H9 (cell line): ENCODE data around the gene AFDN. TPM values are rescaled to one million over a fixed set of nuclear protein-coding genes. Genes with fewer than 3 reads are reported as not detected.

Experiments
- DNase-seq: peaks from one replicate; pipeline ENCODE4 v3.0.0-alpha.2; 2017
- H2AFZ ChIP-seq: one replicate; pipeline ENCODE4 v1.6.1; 2013; ENCODE audit warnings: mild to moderate bottlenecking, low read length, control low read depth, moderate library complexity
- H2AK5ac ChIP-seq: 2 replicates; pipeline ENCODE4 v1.6.1; 2013; ENCODE audit warnings: low read length, control low read depth, mixed read lengths; ENCODE audit not compliant: insufficient read length
- H2BK120ac ChIP-seq: one replicate; pipeline ENCODE4 v1.6.1; 2013; ENCODE audit warnings: low read depth, mild to moderate bottlenecking, low read length, control low read depth, inconsistent platforms; ENCODE audit not compliant: poor library complexity, severe bottlenecking
- H2BK12ac ChIP-seq: 2 replicates; pipeline ENCODE4 v1.6.1; 2013; ENCODE audit warnings: low read length, control low read depth, mixed read lengths, low read depth; ENCODE audit not compliant: insufficient read length
- H2BK15ac ChIP-seq: 2 replicates; pipeline ENCODE4 v1.6.1; 2013; ENCODE audit warnings: low read depth, low read length, control low read depth
- H2BK20ac ChIP-seq: one replicate; pipeline ENCODE4 v1.6.1; 2013; ENCODE audit warnings: low read depth, mild to moderate bottlenecking, low read length, control low read depth, inconsistent platforms; ENCODE audit not compliant: poor library complexity, severe bottlenecking
- H2BK5ac ChIP-seq: 2 replicates; pipeline ENCODE4 v1.6.1; 2013; ENCODE audit warnings: low read length, control low read depth, mixed read lengths; ENCODE audit not compliant: insufficient read length
- H3K14ac ChIP-seq: 2 replicates; pipeline ENCODE4 v1.6.1; 2013; ENCODE audit warnings: low read length, control low read depth; ENCODE audit not compliant: insufficient read depth
- H3K18ac ChIP-seq: 2 replicates; pipeline ENCODE4 v1.6.1; 2013; ENCODE audit warnings: low read depth, mild to moderate bottlenecking, mixed read lengths, low read length, control low read depth; ENCODE audit not compliant: insufficient read length
- H3K23ac ChIP-seq: 2 replicates; pipeline ENCODE4 v1.6.1; 2013; ENCODE audit warnings: low read length, control low read depth, mixed read lengths, low read depth; ENCODE audit not compliant: insufficient read length
- H3K23me2 ChIP-seq: 2 replicates; pipeline ENCODE4 v1.6.1; 2013; ENCODE audit warnings: low read depth, mild to moderate bottlenecking, mixed read lengths, low read length, control low read depth; ENCODE audit not compliant: insufficient read length, poor library complexity, severe bottlenecking
- H3K27ac ChIP-seq: 2 replicates; pipeline ENCODE4 v1.5.1; 2013; ENCODE audit warnings: low read length, control low read depth, mixed read lengths, low read depth; ENCODE audit not compliant: insufficient read length
- H3K27me3 ChIP-seq: 2 replicates; pipeline ENCODE4 v1.6.1; 2013; ENCODE audit warnings: low read length, control low read depth, inconsistent platforms; ENCODE audit not compliant: insufficient read depth
- H3K4ac ChIP-seq: 2 replicates; pipeline ENCODE4 v1.6.1; 2013; ENCODE audit warnings: low read depth, mild to moderate bottlenecking, control low read depth, inconsistent platforms, low read length, moderate library complexity
- H3K4me1 ChIP-seq: 2 replicates; pipeline ENCODE4 v1.6.1; 2013; ENCODE audit warnings: low read length, control low read depth, inconsistent platforms; ENCODE audit not compliant: insufficient read depth
- H3K4me2 ChIP-seq: 2 replicates; pipeline ENCODE4 v1.6.1; 2013; ENCODE audit warnings: low read length, control low read depth, mixed read lengths; ENCODE audit not compliant: insufficient read length, insufficient read depth
- H3K56ac ChIP-seq: 2 replicates; pipeline ENCODE4 v1.6.1; 2013; ENCODE audit warnings: low read depth, mild to moderate bottlenecking, mixed read lengths, low read length, control low read depth; ENCODE audit not compliant: insufficient read length
- H3K79me1 ChIP-seq: 2 replicates; pipeline ENCODE4 v1.6.1; 2013; ENCODE audit warnings: low read depth, mild to moderate bottlenecking, moderate library complexity, low read length, control low read depth, inconsistent platforms; ENCODE audit not compliant: insufficient read depth, poor library complexity, severe bottlenecking
- H3K79me2 ChIP-seq: 2 replicates; pipeline ENCODE4 v1.6.1; 2013; ENCODE audit warnings: low read length, control low read depth, inconsistent platforms; ENCODE audit not compliant: insufficient read depth
- H3K9ac ChIP-seq: 2 replicates; pipeline ENCODE4 v1.6.1; 2013; ENCODE audit warnings: low read length, control low read depth, mixed read lengths; ENCODE audit not compliant: insufficient read length; ENCODE audit errors: extremely low read depth
- H3K9me3 ChIP-seq: one replicate; pipeline ENCODE4 v1.6.1; 2013; ENCODE audit warnings: low read depth, low read length, inconsistent platforms; ENCODE audit not compliant: control insufficient read depth
- H3T11ph ChIP-seq: one replicate; pipeline ENCODE4 v1.6.1; 2013; ENCODE audit warnings: mild to moderate bottlenecking, low read length, control low read depth, inconsistent platforms
- H4K20me1 ChIP-seq: one replicate; pipeline ENCODE4 v1.6.1; 2013; ENCODE audit not compliant: control insufficient read depth, insufficient read length, insufficient read depth
- H4K5ac ChIP-seq: 2 replicates; pipeline ENCODE4 v1.6.1; 2013; ENCODE audit warnings: low read depth, mild to moderate bottlenecking, mixed read lengths, low read length, control low read depth; ENCODE audit not compliant: insufficient read length
- H4K8ac ChIP-seq: replicated peaks from 2 replicates; pipeline ENCODE4 v1.6.1; 2013; ENCODE audit warnings: low read length, control low read depth, mixed read lengths, low read depth; ENCODE audit not compliant: insufficient read length
- H4K91ac ChIP-seq: 2 replicates; pipeline ENCODE4 v1.6.1; 2013; ENCODE audit warnings: low read depth, mild to moderate bottlenecking, moderate library complexity, mixed read lengths, low read length, control low read depth; ENCODE audit not compliant: insufficient read length
- H3K27ac Mint-ChIP-seq, 3 experiments: 2 replicates in 2 of 3; 3 replicates in 1 of 3; pipeline ENCODE4 v1.8.0; 2020 to 2021; ENCODE audit warnings: mixed read lengths in 3 of 3, mild to moderate bottlenecking in 1 of 3, moderate library complexity in 1 of 3
- H3K27me3 Mint-ChIP-seq: 2 replicates; pipeline ENCODE4 v1.8.0; 2021; ENCODE audit warnings: low read depth, mild to moderate bottlenecking, moderate library complexity, mixed read lengths
- H3K36me3 Mint-ChIP-seq, 3 experiments: 2 replicates in 2 of 3; 3 replicates in 1 of 3; pipeline ENCODE4 v1.8.0; 2020 to 2021; ENCODE audit warnings: low read depth in 3 of 3, mixed read lengths in 3 of 3; ENCODE audit not compliant: insufficient read depth in 1 of 3
- H3K4me1 Mint-ChIP-seq, 2 experiments: 2 replicates each; pipeline ENCODE4 v1.8.0; 2020; ENCODE audit warnings: mixed read lengths in 2 of 2
- H3K4me3 Mint-ChIP-seq, 2 experiments: 2 replicates in 1 of 2; 3 replicates in 1 of 2; pipeline ENCODE4 v1.8.0; 2020 to 2021; ENCODE audit warnings: mild to moderate bottlenecking in 2 of 2, mixed read lengths in 2 of 2, moderate library complexity in 1 of 2
- H3K9me3 Mint-ChIP-seq, 2 experiments: 2 replicates in 1 of 2; 3 replicates in 1 of 2; pipeline ENCODE4 v1.8.0; 2020; ENCODE audit warnings: mild to moderate bottlenecking in 2 of 2, mixed read lengths in 2 of 2, moderate library complexity in 1 of 2
- CTCF ChIP-seq: fragments of 200-600 bp; sonication (generic); conservative IDR thresholded peaks from 3 replicates; pipeline ENCODE4 v1.8.0; 2021; ENCODE audit warnings: antibody characterized with exemption, mild to moderate bottlenecking
- total RNA-seq: library from RNA; stranded (reverse); gene quantifications from 2 replicates; pipeline ENCODE4 v1.2.1, GENCODE V29; 2021

AFDN gene
- total RNA-seq, 1 experiment from 2014 or later = 157 TPM

- H3K27ac Mint-ChIP-seq = no peak overlapping the region
- no peaks in the 10 kb centered on the region for H3K79me1 ChIP-seq
- no peak overlapping the region for H3K18ac ChIP-seq
- no peak for TF ChIP-seq CTCF
- no peak overlapping the region for H2BK5ac ChIP-seq
- peaks cover 50 to 58% of the 10 kb centered on the region in 2 experiments for H3K4me1 Mint-ChIP-seq
- no peak overlapping the region for H2BK15ac ChIP-seq
- no peak overlapping the region for H3K14ac ChIP-seq
- peak overlapping the region; percentile 64 to 92; a peak in 2 of 5 replicates for H3K4me3 Mint-ChIP-seq
- no peak overlapping the region for H2BK20ac ChIP-seq
- H2AK5ac ChIP-seq = no peak overlapping the region
- H3K9me3 Mint-ChIP-seq = no peaks in the 10 kb centered on the region; a peak in 1 of 5 replicates
- H3K27ac ChIP-seq = no peak overlapping the region
- H4K5ac ChIP-seq = no peak overlapping the region
- no peak overlapping the region for H3T11ph ChIP-seq
- no peak overlapping the region for H3K9ac ChIP-seq
- peaks cover 34% of the 10 kb centered on the region; the same call in 1 of the 2 replicates for H3K79me2 ChIP-seq
- H2AFZ ChIP-seq = no peak overlapping the region
- H3K27me3 Mint-ChIP-seq = peaks cover 6% of the 10 kb centered on the region; the same call in 1 of the 2 replicates
- no peak overlapping the region for H2BK120ac ChIP-seq
- no peak overlapping the region for H3K56ac ChIP-seq
- no peak overlapping the region for H3K23ac ChIP-seq
- no peak overlapping the region for H4K91ac ChIP-seq
- no peak overlapping the region for H3K4me2 ChIP-seq
- no peak overlapping the region for H2BK12ac ChIP-seq
- H3K4me1 ChIP-seq = no peaks in the 10 kb centered on the region; the same call in 1 of the 2 replicates
- DNase-seq = no peak
- H4K20me1 ChIP-seq = no peaks in the 10 kb centered on the region
- no peak overlapping the region for H4K8ac ChIP-seq
- H3K9me3 ChIP-seq = no peaks in the 10 kb centered on the region
- no peak overlapping the region for H3K4ac ChIP-seq
- H3K23me2 ChIP-seq = peaks cover 12% of the 10 kb centered on the region
- no peaks in the 10 kb centered on the region for H3K27me3 ChIP-seq
- H3K36me3 Mint-ChIP-seq = peaks cover 0 to under 1% (median 0%) of the 10 kb centered on the region in 3 experiments; a peak in 2 of 7 replicates
Measured at GRCh38 chr6:167829513-167829912, 2.8 kb downstream of the AFDN start.
